HEK293 (cell line): Measurements from ENCODE around the gene PARS2.
A peak's percentile ranks its signal among the peaks of the same experiment; 100 is the strongest.

Source experiments
- CTCF ChIA-PET: fragments of 350-600 bp; formaldehyde crosslinking; extraction: SDS; loops from one replicate; lab custom pipeline; 2021; ENCODE audit warnings: antibody characterized with exemption; lab: Yijun Ruan, JAX
- POLR2A ChIA-PET: fragments of 300-600 bp; formaldehyde crosslinking; extraction: SDS; loops from one replicate; lab custom pipeline; 2020; ENCODE audit warnings: antibody characterized with exemption, inconsistent platforms; lab: Yijun Ruan, JAX
- H3K27ac ChIP-seq: fragments of 200-500 bp; sonication (Bioruptor generic); 2 replicates; pipeline ENCODE4 v1.5.1; 2014; ENCODE audit warnings: low read depth, low read length, control low read depth, inconsistent platforms; ENCODE audit errors: extremely low read depth
- H3K36me3 ChIP-seq, 2 experiments: fragments of 200-500 bp in 1 of 2; sonication (Bioruptor generic) in 1 of 2; 1 replicate in 1 of 2; 2 replicates in 1 of 2; pipeline ENCODE4 v1.5.1; 2014 to 2017; ENCODE audit warnings: inconsistent platforms in 2 of 2, low read length in 2 of 2; ENCODE audit not compliant: control insufficient read depth in 2 of 2, insufficient read depth in 1 of 2
- H3K4me1 ChIP-seq: fragments of 200-500 bp; sonication (Bioruptor generic); 2 replicates; pipeline ENCODE4 v1.5.1; 2014; ENCODE audit warnings: mild to moderate bottlenecking, low read length, inconsistent platforms; ENCODE audit not compliant: control insufficient read depth, insufficient read depth
- H3K4me3 ChIP-seq: 2 replicates; pipeline ENCODE4 v1.5.1; 2011; ENCODE audit warnings: low read depth, mild to moderate bottlenecking, control low read depth, low read length, moderate library complexity
- H3K9me3 ChIP-seq: fragments of 200-500 bp; sonication (Bioruptor generic); 2 replicates; pipeline ENCODE4 v1.5.1; 2014; ENCODE audit warnings: low read depth, low read length, inconsistent platforms; ENCODE audit not compliant: control insufficient read depth, insufficient read depth
- GLIS2 ChIP-seq: fragments of 450-650 bp; formaldehyde crosslinking; IDR thresholded peaks from 2 replicates; pipeline ENCODE4 v1.5.1; 2016; ENCODE audit warnings: missing biosample characterization, missing genetic modification characterization
- KLF9 ChIP-seq: fragments of 450-650 bp; formaldehyde crosslinking; IDR thresholded peaks from 2 replicates; pipeline ENCODE4 v1.5.1; 2016; ENCODE audit warnings: missing biosample characterization, missing genetic modification characterization, low read depth
- PRDM1 ChIP-seq: fragments of 450-650 bp; formaldehyde crosslinking; IDR thresholded peaks from 2 replicates; pipeline ENCODE4; 2016; ENCODE audit warnings: missing biosample characterization, missing genetic modification characterization
- TRIM28 ChIP-seq: IDR thresholded peaks from 2 replicates; pipeline ENCODE4 v1.6.1; 2011; ENCODE audit warnings: low read length, control low read depth, borderline replicate concordance
- ZBTB1 ChIP-seq: fragments of 450-650 bp; formaldehyde crosslinking; IDR thresholded peaks from 2 replicates; pipeline ENCODE4 v1.5.1; 2016; ENCODE audit warnings: missing biosample characterization, missing genetic modification characterization
- ZBTB8A ChIP-seq: fragments of 450-650 bp; formaldehyde crosslinking; IDR thresholded peaks from 2 replicates; pipeline ENCODE4 v1.5.1; 2016; ENCODE audit warnings: missing biosample characterization, missing genetic modification characterization
- ZFHX2 ChIP-seq: fragments of 450-650 bp; formaldehyde crosslinking; conservative IDR thresholded peaks from 2 replicates; pipeline ENCODE4 v1.5.1; 2016; ENCODE audit warnings: missing biosample characterization, missing genetic modification characterization
- ZFP69B ChIP-seq: fragments of 450-650 bp; formaldehyde crosslinking; IDR thresholded peaks from 2 replicates; pipeline ENCODE4 v1.5.1; 2016; ENCODE audit warnings: missing biosample characterization, missing genetic modification characterization
- ZNF157 ChIP-seq: fragments of 450-650 bp; formaldehyde crosslinking; IDR thresholded peaks from 2 replicates; pipeline ENCODE4 v1.5.1; 2016; ENCODE audit warnings: missing biosample characterization, missing genetic modification characterization
- ZNF248 ChIP-seq: fragments of 450-650 bp; formaldehyde crosslinking; IDR thresholded peaks from 2 replicates; pipeline ENCODE4 v1.5.1; 2017; ENCODE audit warnings: missing biosample characterization, missing genetic modification characterization
- ZNF335 ChIP-seq: fragments of 450-650 bp; formaldehyde crosslinking; conservative IDR thresholded peaks from 2 replicates; pipeline ENCODE4 v1.5.1; 2016; ENCODE audit warnings: missing biosample characterization, missing genetic modification characterization
- ZNF423 ChIP-seq: fragments of 450-650 bp; formaldehyde crosslinking; IDR thresholded peaks from 2 replicates; pipeline ENCODE4 v1.5.1; 2016; ENCODE audit warnings: missing biosample characterization, missing genetic modification characterization
- ZNF488 ChIP-seq: fragments of 450-650 bp; formaldehyde crosslinking; IDR thresholded peaks from 2 replicates; pipeline ENCODE4 v1.5.1; 2016; ENCODE audit warnings: missing biosample characterization, missing genetic modification characterization
- ZNF521 ChIP-seq: fragments of 450-650 bp; formaldehyde crosslinking; IDR thresholded peaks from 2 replicates; pipeline ENCODE4 v1.5.1; 2017; ENCODE audit warnings: missing biosample characterization, mild to moderate bottlenecking, missing genetic modification characterization
- ZNF529 ChIP-seq: fragments of 450-650 bp; formaldehyde crosslinking; IDR thresholded peaks from 2 replicates; pipeline ENCODE4 v1.5.1; 2017; ENCODE audit warnings: missing genetic modification characterization, missing biosample characterization; ENCODE audit not compliant: insufficient replicate concordance
- ZNF549 ChIP-seq: fragments of 450-650 bp; IDR thresholded peaks from 2 replicates; pipeline ENCODE4 v1.5.1; 2018; ENCODE audit warnings: missing biosample characterization, missing genetic modification characterization, mild to moderate bottlenecking, inconsistent platforms, moderate library complexity
- ZNF596 ChIP-seq: fragments of 450-650 bp; IDR thresholded peaks from 2 replicates; pipeline ENCODE4 v1.5.0; 2018; ENCODE audit warnings: missing biosample characterization, mild to moderate bottlenecking, missing genetic modification characterization, moderate library complexity
- ZNF610 ChIP-seq: fragments of 450-650 bp; formaldehyde crosslinking; IDR thresholded peaks from 2 replicates; pipeline ENCODE4 v1.5.1; 2016; ENCODE audit warnings: missing biosample characterization, missing genetic modification characterization, borderline replicate concordance
- ZNF658 ChIP-seq: fragments of 450-650 bp; formaldehyde crosslinking; IDR thresholded peaks from 2 replicates; pipeline ENCODE4; 2016; ENCODE audit warnings: missing biosample characterization, missing genetic modification characterization
- ZNF664 ChIP-seq: fragments of 450-650 bp; formaldehyde crosslinking; IDR thresholded peaks from 2 replicates; pipeline ENCODE4 v1.5.1; 2016; ENCODE audit warnings: missing biosample characterization, missing genetic modification characterization
- ZNF677 ChIP-seq: fragments of 450-650 bp; IDR thresholded peaks from 2 replicates; pipeline ENCODE4 v1.5.0; 2018; ENCODE audit warnings: missing biosample characterization, mild to moderate bottlenecking, missing genetic modification characterization, moderate library complexity
- ZNF707 ChIP-seq: fragments of 450-650 bp; formaldehyde crosslinking; IDR thresholded peaks from 2 replicates; pipeline ENCODE4 v1.5.1; 2016; ENCODE audit warnings: missing biosample characterization, missing genetic modification characterization
- TF ChIP-seq, protein P1 (sequence below): fragments of 450-650 bp; formaldehyde crosslinking; IDR thresholded peaks from 2 replicates; pipeline ENCODE4 v1.5.0; 2017; ENCODE audit warnings: missing biosample characterization, missing genetic modification characterization, borderline replicate concordance

PARS2 gene

DNA sequence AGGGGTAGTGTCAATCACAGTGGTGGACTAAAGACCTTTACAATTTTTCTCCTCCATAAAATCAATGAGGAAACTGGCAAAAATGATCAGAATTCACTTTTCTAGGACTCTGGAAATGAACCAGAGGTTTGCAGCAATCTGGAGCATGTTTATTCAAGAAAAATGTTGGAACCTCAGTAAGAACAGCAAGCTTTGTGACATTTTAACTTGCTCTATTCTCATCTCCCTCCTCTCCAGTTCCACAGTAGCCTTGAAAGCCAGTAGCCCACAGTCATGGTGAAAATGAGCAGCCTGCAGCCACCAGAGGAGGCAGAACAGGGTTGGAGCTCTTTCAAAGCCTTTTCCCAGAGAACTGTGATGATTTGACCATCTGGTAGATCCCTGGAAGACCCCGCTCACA, 39.6 kb downstream of the PARS2 start:
- POLR2A ChIA-PET: no interaction called here

GRCh38 chr1:54723985-54724384, 40.3 kb downstream of the PARS2 start:
- POLR2A ChIA-PET: no interaction called here
- no peaks in the 10 kb centered on the region for H3K4me1 ChIP-seq
- CTCF ChIA-PET: interaction anchor here (0.6 to 2.6 kb wide), 3 partner anchors 85 to 275 kb away, joined by 3 to 8 read pairs (median 3); no protein-coding TSS in a partner anchor

More for the DNA sequence above, 39.6 kb downstream of the PARS2 start:
- Histone ChIP-seq H3K27ac (no peak overlapping the region), H3K4me3 (no peak overlapping the region), H3K9me3 (no peaks in the 10 kb centered on the region), H3K4me1 (no peaks in the 10 kb centered on the region), H3K36me3 (peaks cover 29 to 96% of the 10 kb centered on the region in 2 experiments)
- TF ChIP-seq ZNF677 (tag by site-specific recombination): peak; percentile 98
- no peak for TF ChIP-seq ZNF157 (tag by site-specific recombination)
- CTCF ChIA-PET: interaction anchor here (0.7 kb wide), 1 partner anchor 275 kb away, joined by 3 read pairs; no protein-coding TSS in a partner anchor

DNA sequence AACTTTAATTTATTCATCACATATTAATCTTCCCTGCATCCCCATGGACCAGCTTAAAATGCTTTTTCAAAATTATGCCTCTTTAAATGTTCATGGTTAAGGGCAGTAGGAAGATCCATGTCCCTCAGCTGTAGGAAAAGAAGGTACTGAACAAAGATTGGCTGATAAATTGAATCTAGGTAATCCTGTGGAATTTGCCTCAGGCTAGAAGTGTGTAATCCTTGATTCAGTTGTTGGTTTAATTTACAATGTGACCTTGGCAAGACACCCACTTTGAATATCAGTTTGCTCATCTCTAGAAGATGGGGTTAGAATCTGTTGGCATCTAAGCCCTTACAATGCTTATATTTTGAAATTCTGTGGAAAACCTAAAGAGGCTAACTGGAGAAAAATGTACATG, 42.6 kb downstream of the PARS2 start:
- H3K4me1 ChIP-seq: 0 out of 2 replicates have a peak, but pooled peaks cover 2% of the 10 kb centered on the region
- POLR2A ChIA-PET: interaction anchor here (0.7 kb wide), 1 partner anchor 1038 kb away, joined by 3 read pairs; no protein-coding TSS in a partner anchor
- no peak overlapping the region for H3K4me3 ChIP-seq
- CTCF ChIA-PET: interaction anchor here (2.6 kb wide), 1 partner anchor 88 kb away, joined by 8 read pairs; no protein-coding TSS in a partner anchor
- TF ChIP-seq ZNF335: no peak
- TF ChIP-seq ZFP69B (tag by site-specific recombination): no peak
- TF ChIP-seq ZNF610 (tag by site-specific recombination): no peak
- H3K27ac ChIP-seq: no peak overlapping the region
- peaks cover 34 to 92% of the 10 kb centered on the region in 2 experiments for H3K36me3 ChIP-seq
- H3K9me3 ChIP-seq: no peaks in the 10 kb centered on the region

More at GRCh38 chr1:54723985-54724384, 40.3 kb downstream of the PARS2 start:
- peaks cover 33 to 95% of the 10 kb centered on the region in 2 experiments for H3K36me3 ChIP-seq
- TF ChIP-seq ZNF248 (tag by site-specific recombination) (no peak), GLIS2 (tag by site-specific recombination) (no peak), ZNF423 (tag by site-specific recombination) (no peak), TRIM28 (no peak), ZFHX2 (no peak), ZNF596 (tag by site-specific recombination) (no peak), ZNF488 (tag by site-specific recombination) (no peak), ZNF707 (tag by site-specific recombination) (no peak), ZNF521 (tag by site-specific recombination) (no peak), ZNF658 (no peak), ZNF529 (tag by site-specific recombination) (no peak), ZNF549 (tag by site-specific recombination) (no peak), ZBTB1 (no peak), ZBTB8A (tag by site-specific recombination) (no peak), KLF9 (no peak), ZNF664 (tag by site-specific recombination) (no peak), PRDM1 (tag by site-specific recombination) (no peak)
- TF ChIP-seq, protein P1, sequence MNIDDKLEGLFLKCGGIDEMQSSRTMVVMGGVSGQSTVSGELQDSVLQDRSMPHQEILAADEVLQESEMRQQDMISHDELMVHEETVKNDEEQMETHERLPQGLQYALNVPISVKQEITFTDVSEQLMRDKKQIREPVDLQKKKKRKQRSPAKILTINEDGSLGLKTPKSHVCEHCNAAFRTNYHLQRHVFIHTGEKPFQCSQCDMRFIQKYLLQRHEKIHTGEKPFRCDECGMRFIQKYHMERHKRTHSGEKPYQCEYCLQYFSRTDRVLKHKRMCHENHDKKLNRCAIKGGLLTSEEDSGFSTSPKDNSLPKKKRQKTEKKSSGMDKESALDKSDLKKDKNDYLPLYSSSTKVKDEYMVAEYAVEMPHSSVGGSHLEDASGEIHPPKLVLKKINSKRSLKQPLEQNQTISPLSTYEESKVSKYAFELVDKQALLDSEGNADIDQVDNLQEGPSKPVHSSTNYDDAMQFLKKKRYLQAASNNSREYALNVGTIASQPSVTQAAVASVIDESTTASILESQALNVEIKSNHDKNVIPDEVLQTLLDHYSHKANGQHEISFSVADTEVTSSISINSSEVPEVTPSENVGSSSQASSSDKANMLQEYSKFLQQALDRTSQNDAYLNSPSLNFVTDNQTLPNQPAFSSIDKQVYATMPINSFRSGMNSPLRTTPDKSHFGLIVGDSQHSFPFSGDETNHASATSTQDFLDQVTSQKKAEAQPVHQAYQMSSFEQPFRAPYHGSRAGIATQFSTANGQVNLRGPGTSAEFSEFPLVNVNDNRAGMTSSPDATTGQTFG: no peak
- H3K4me3 ChIP-seq: no peak overlapping the region
- H3K9me3 ChIP-seq: no peaks in the 10 kb centered on the region
- no peak overlapping the region for H3K27ac ChIP-seq
